Right lobe of liver (tissue), 6 donors: ENCODE results near the gene COL4A3. TPM values are rescaled to one million over a fixed set of nuclear protein-coding genes. Genes with fewer than 3 reads are reported as not detected.

Source experiments
- ATAC-seq, 4 donors: fragments of 200-7000 bp; cut with Tn5 transposase; one replicate each; pipeline ENCODE4 v1.9.1; 2020; ENCODE audit warnings: mild to moderate bottlenecking in 4 of 4, moderate library complexity in 4 of 4
- DNase-seq, 3 donors: peaks; one replicate each; pipeline ENCODE4 v3.0.0-alpha.2; 2020
- H3K27ac ChIP-seq, 3 donors: fragments of 200-600 bp; one replicate each; pipeline ENCODE4 v1.8.0; 2022
- H3K27me3 ChIP-seq, 2 donors: fragments of 200-600 bp; one replicate each; pipeline ENCODE4 v1.8.0; 2022
- H3K36me3 ChIP-seq, 4 donors: fragments of 200-600 bp; sonication (generic) in 1 of 4; one replicate each; pipeline versions ENCODE4 v1.5.1 to v1.8.0; 2017 to 2022; ENCODE audit warnings: control low read depth in 1 of 4
- H3K4me1 ChIP-seq, 4 donors: fragments of 200-600 bp; sonication (generic) in 1 of 4; one replicate each; pipeline versions ENCODE4 v1.5.1 to v1.8.0; 2017 to 2022; ENCODE audit warnings: control low read depth in 1 of 4
- H3K4me3 ChIP-seq, 3 donors: fragments of 200-600 bp; one replicate each; pipeline ENCODE4 v1.8.0; 2022
- H3K9me3 ChIP-seq, 4 donors: fragments of 200-600 bp; sonication (generic) in 1 of 4; one replicate each; pipeline versions ENCODE4 v1.5.1 to v1.8.0; 2017 to 2022; ENCODE audit warnings: control low read depth in 1 of 4
- POLR2A ChIP-seq: fragments of 450-650 bp; IDR thresholded peaks from one replicate; pipeline ENCODE4 v1.6.1; 2017; ENCODE audit warnings: antibody characterized with exemption, mild to moderate bottlenecking
- WGBS: methylation state at CpG from one replicate; pipeline ENCODE4 v1.1.6; 2018; ENCODE audit warnings: low coverage, low lambda C conversion rate; ENCODE audit not compliant: insufficient coverage; ENCODE audit errors: missing lambda C conversion rate; 5-methylcytosine and 5-hydroxymethylcytosine counted together
- intact Hi-C, 2 donors: fragments of 100-400 bp; cut with DNase I; formaldehyde crosslinking; loops; one replicate each; pipeline versions ENCODE4 v1.11.2 to v1.14.1; 2022
- total RNA-seq, 6 experiments: library from RNA; depleted of rRNA in 2 of 6; stranded (reverse); fragments of >200 nt in 2 of 6; fragmentation: NEBNext Ultra II Directional in 3 of 6; extraction: Animal tissue kit (Norgen Biotek cat#: 25700) in 3 of 6; gene quantifications; one replicate each; pipeline versions ENCODE4 v1.1.0 to v1.2.4, GENCODE V29; 2016 to 2023
- TF ChIP-seq, protein P1 (sequence below), 4 donors: fragments of 200-600 bp in 3 of 4; fragments of 450-650 bp in 1 of 4; IDR thresholded peaks; one replicate each; pipeline versions ENCODE4 v1.5.1 to v1.8.0; 2016 to 2022; ENCODE audit warnings: antibody characterized with exemption in 4 of 4, mild to moderate bottlenecking in 2 of 4
- donor health status: DM: no; HTN: yes; CAD: no.
- donor health status: DM: no; HTN: no; CAD: no.
- donor health status: DM: no; HTN: no; CAD: no.
- donor health status: DM: no; HTN: yes; CAD: no.
- donor health status: DM: no; HTN: yes; CAD: no.

COL4A3 gene
- total RNA-seq, 6 experiments from 2014 or later = 0.12 to 1.6 (median 0.73) TPM

DNA sequence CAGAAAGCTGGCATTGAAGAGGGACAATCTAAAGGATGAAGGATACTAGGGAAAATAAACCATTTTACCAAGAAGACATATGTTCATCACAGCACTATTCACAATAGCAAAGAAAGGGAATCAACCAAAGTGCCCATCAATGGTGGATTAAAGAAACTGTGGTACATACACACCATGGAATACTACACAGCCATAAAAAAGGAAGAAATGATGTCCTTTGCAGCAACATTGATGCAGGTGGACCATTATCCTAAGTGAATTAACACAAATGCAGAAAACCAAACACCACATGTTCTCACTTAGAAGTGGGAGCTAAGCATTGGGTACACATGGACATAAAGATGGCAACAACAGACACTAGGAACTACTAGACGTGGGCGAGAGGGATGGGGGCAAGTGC is 153.4 kb downstream of the COL4A3 start:
- H3K4me3 ChIP-seq = no peak overlapping the region
- intact Hi-C loops = no loop called here
- TF ChIP-seq POLR2A = no peak
- TF ChIP-seq, protein P1, sequence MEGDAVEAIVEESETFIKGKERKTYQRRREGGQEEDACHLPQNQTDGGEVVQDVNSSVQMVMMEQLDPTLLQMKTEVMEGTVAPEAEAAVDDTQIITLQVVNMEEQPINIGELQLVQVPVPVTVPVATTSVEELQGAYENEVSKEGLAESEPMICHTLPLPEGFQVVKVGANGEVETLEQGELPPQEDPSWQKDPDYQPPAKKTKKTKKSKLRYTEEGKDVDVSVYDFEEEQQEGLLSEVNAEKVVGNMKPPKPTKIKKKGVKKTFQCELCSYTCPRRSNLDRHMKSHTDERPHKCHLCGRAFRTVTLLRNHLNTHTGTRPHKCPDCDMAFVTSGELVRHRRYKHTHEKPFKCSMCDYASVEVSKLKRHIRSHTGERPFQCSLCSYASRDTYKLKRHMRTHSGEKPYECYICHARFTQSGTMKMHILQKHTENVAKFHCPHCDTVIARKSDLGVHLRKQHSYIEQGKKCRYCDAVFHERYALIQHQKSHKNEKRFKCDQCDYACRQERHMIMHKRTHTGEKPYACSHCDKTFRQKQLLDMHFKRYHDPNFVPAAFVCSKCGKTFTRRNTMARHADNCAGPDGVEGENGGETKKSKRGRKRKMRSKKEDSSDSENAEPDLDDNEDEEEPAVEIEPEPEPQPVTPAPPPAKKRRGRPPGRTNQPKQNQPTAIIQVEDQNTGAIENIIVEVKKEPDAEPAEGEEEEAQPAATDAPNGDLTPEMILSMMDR (IDR thresholded peaks at IDR 0.05) = no peak

DNA sequence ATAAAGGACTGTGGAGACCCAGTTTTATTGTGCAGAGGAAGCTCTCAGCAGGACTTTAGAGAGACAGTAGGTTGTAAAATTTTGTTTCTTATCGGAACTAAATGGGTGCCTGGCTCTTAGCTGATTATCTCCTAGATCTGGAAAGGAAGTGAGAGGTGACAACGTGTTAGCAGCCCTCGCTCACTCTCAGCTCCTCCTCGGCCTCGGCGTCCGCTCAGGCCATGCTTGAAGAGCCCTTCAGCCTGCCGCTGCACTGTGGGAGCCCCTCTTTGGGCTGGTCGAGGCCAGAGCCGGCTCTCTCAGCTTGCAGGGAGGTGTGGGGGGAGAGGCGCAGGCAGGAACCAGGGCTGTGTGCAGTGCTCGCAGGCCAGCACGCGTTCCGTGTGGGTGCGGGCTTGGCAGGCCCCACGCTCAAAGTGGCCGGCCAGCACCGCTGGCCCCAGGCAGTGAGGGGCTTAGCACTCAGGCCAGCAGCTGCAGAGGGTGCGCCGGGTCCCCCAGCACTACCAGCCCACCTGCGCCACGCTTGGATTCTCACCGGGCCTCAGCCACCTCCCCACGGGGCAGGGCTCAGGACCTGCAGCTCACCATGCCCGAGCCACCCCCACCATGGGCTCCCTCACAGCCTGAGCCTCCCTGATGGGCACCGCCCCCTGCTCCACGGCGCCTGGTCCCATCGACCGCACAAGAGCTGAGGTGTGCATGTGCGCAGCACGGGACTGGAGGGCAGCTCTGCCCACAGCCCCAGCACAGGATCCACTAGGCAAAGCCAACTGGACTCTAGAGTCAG is 156.1 kb downstream of the COL4A3 start:
- TF ChIP-seq, protein P1 (IDR thresholded peaks at IDR 0.05) = no peak
- TF ChIP-seq POLR2A = no peak
- ATAC-seq (no peak), DNase-seq (peak in 1 of 3 donors; percentile 24)
- Histone ChIP-seq H3K4me3 (no peak overlapping the region), H3K27me3 (no peaks in the 10 kb centered on the region), H3K36me3 (no peaks in the 10 kb centered on the region), H3K27ac (no peak overlapping the region), H3K9me3 (no peaks in the 10 kb centered on the region), H3K4me1 (no peaks in the 10 kb centered on the region)
- intact Hi-C loops = no loop called here
- WGBS = no CpG with 5 or more reads among the region's 33 CpGs

More for the DNA sequence above, 153.4 kb downstream of the COL4A3 start:
- Histone ChIP-seq H3K9me3 (no peaks in the 10 kb centered on the region), H3K27ac (no peak overlapping the region), H3K27me3 (no peaks in the 10 kb centered on the region), H3K4me1 (no peaks in the 10 kb centered on the region), H3K36me3 (no peaks in the 10 kb centered on the region)
- ATAC-seq = no peak
- 90% methylated on average over 2 of the region's 2 CpGs for WGBS
- no peak for DNase-seq

DNA sequence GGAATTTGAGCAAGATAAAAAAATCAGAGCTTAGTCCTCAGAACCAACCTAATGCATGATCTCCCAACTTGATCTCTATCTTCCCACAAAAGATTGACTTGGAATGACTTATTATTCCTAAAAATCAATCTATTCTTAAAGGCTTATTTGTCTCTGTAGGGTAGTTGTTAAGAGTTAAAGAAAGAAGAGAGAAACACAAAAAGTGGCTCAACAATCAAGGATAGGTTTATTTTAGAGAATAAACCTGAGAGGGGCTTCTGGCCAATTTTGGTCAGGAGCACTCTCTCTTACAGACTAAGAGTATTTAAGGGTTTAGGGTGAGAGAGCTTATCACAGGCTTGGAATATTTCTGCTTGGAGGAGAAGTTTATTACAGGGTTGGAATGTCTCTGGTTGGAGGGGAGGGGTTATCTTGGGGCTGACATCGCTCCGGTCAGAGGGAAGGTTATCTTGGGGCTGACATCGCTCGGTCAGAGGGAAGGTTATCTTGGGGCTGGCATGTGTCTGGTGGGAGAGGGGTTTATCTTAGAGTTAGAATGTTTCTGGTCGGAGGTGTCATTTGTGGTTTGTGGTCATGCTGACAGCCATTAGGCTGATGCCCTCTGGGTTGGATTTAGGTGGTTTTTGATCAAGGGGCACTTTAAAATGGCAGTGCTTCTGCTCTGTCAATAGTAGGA is 158.2 kb downstream of the COL4A3 start:
- no peaks in the 10 kb centered on the region for H3K36me3 ChIP-seq
- TF ChIP-seq POLR2A = no peak
- TF ChIP-seq, protein P1 (IDR thresholded peaks at IDR 0.05) = no peak
- no peaks in the 10 kb centered on the region for H3K9me3 ChIP-seq
- intact Hi-C loops = no loop called here
- no peak for DNase-seq
- WGBS = 80% methylated on average over 5 of the region's 5 CpGs
- H3K4me1 ChIP-seq = peaks cover 0 to 8% (median 4%) of the 10 kb centered on the region in 4 donors
- H3K4me3 ChIP-seq = no peak overlapping the region
- ATAC-seq = no peak
- H3K27me3 ChIP-seq = no peaks in the 10 kb centered on the region
- no peak overlapping the region for H3K27ac ChIP-seq

DNA sequence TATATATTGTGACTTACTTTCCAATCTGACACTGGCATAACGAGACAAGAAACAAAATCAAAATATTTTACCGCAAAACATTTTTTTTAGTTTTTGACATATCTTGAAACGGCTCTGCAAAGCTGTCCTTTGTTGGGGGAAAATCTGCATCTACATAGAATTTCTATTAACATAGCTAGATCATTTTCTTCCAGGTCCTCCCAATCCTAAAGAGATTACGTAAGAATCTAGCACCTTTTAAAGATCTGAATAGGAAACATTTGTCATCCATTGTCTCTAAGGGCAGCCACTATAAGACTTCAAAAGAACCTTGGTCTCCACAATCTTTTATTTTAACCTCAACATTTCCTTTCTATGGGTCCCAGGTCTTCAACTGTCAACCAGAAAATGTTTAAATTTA is 159.4 kb downstream of the COL4A3 start:
- Histone ChIP-seq H3K36me3 (no peaks in the 10 kb centered on the region), H3K4me1 (peaks cover 0 to 8% (median 4%) of the 10 kb centered on the region in 4 donors), H3K9me3 (no peaks in the 10 kb centered on the region), H3K4me3 (no peak overlapping the region), H3K27me3 (no peaks in the 10 kb centered on the region), H3K27ac (no peak overlapping the region)
- no peak for TF ChIP-seq POLR2A
- TF ChIP-seq, protein P1 (IDR thresholded peaks at IDR 0.05) = no peak
- no peak for DNase-seq
- intact Hi-C loops = no loop called here
- no peak for ATAC-seq
- WGBS = 96% methylated on average over 4 of the region's 4 CpGs
